GM10847 (cell line): Measurements from ENCODE around the gene TBC1D24.

Experiments
- POLR2A ChIP-seq: IDR thresholded peaks from 2 replicates; pipeline ENCODE4 v1.6.1; 2011; ENCODE audit not compliant: insufficient read length; ENCODE audit errors: extremely low read depth

The TBC1D24 gene

DNA sequence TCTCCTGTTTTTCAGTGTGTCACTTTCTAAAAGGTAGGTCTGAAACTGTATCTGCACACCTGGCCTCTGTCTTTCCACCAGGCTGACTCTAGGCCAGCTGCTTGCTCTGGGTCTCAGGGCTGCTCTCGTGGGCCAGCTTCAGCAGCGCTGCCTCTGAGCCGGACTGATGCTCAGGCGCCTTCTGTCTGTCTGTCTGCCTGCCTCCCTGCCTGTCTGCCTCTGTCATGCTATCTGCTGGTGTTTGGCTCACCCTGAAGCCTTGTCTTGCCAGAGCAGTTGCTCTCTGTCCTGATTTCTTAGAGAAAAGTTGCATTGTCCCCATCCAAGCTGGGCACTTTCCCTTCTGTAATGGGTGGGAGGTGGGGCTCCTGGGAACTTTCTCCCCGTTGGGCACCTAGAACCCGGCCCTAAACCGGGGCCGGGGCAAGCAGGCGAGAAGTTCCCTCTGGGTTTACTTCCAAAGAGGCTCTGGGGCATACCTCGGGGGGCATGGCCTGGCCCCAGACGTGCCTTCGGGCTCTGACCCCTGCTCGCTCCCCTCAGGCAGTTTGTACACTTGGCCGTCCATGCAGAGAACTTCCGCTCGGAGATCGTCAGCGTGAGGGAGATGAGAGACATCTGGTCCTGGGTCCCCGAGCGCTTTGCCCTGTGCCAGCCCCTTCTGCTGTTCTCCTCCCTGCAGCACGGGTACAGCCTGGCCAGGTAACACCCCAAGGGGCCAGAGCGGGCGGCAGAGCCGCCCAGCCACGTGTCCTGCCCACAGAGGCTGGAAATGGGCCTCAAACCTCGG, 23.0 kb downstream of the TBC1D24 start:
- no peak for TF ChIP-seq POLR2A

DNA sequence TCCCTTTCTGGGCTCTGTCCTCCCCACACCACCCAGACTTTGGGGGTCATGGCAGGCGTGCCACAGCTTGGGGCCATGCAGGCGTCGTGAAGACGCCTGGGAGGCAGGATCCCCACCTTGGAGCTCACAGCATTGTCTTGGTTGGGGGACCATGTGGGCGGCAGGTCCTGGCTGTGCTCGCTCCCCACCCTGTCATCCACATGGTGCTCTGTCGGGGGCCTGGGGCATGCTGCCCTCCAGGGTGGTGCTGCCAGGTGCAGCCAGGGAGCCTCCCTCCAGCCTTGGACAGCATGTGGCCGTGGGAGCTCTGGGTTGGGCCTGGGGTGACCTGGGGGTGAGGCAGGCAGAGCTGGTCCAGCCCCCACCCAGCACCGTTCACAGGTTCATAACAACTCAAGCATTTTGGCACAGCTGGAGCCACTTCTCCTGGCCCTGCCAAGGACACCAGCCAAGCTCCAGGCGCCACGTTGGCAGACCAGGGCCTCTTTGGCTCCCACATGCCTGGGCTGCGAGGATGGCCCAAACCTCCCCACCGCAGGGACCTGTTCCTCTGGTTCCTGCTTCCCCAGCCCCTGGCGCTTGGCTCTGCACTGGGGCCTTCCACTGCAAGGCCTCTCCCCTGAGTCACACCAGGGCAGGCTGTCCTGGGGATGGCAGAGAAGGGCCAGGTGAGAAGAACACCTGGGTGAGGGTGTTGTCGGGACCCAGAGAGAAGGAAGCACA, 23.8 kb downstream of the TBC1D24 start:
- TF ChIP-seq POLR2A, result no peak

DNA sequence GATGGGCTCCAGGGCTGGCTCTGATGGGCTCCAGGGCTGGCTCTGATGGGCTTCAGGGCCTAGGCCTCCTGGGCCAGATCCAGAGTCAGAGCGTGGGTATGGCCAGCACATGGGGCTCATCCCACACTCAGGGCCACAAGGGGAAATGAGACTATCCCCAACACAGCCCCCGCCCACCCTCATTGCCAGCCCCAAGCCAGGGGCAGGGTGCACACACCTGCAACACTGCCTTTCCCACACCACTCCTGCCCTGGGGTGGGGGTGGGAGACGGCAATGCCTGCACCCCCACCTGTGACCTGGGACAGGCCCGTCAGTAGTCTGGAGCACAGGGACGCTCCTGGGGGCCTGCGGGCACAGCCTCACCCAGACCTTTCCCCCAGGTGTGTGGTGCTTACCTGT, 24.5 kb downstream of the TBC1D24 start:
- no peak for TF ChIP-seq POLR2A

DNA sequence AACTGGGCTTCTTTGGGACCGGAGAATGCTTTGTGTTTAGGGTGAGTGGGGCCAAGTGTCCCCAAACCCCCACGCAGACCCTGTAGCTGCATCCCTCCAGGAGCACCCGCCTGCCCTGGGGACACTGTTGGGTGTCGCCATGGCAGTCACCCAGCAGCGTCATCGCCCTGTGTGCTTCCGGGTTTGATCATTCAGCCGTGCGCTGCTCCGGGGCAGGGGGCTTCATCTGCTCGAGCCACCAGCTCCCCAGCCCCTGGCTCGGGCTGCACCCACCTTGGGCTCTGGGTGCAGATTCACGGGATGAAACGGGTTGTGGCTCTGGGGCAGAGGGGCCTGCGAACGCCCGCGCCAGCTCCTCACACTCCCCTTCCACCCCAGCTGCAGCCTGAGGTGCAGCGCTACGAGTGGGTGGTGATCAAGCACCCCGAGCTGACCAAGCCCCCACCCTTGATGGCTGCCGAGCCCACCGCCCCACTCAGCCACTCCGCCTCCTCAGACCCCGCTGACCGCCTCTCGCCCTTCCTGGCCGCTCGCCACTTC, 25.0 kb downstream of the TBC1D24 start:
- TF ChIP-seq POLR2A, result no peak

DNA sequence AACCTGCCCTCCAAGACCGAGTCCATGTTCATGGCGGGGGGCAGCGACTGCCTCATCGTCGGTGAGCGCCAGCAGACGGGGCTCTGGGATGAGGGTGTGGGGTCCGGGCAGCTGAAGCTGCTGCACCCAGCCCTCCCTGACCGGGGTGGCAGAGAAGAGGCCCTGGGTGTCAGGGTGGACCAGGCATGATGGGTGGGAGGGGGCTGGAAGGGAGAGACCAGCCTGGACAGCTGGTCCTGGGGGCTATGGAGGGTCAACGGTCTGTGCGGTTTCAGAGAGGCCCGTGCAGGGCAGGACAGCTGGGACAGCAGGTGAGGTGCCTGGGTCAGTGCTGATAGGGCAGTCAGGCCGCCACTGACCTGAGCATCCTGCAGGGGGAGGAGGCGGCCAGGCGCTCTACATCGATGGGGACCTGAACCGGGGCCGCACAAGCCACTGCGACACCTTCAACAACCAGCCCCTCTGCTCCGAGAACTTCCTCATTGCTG, 25.5 kb downstream of the TBC1D24 start:
- TF ChIP-seq POLR2A, result no peak

DNA sequence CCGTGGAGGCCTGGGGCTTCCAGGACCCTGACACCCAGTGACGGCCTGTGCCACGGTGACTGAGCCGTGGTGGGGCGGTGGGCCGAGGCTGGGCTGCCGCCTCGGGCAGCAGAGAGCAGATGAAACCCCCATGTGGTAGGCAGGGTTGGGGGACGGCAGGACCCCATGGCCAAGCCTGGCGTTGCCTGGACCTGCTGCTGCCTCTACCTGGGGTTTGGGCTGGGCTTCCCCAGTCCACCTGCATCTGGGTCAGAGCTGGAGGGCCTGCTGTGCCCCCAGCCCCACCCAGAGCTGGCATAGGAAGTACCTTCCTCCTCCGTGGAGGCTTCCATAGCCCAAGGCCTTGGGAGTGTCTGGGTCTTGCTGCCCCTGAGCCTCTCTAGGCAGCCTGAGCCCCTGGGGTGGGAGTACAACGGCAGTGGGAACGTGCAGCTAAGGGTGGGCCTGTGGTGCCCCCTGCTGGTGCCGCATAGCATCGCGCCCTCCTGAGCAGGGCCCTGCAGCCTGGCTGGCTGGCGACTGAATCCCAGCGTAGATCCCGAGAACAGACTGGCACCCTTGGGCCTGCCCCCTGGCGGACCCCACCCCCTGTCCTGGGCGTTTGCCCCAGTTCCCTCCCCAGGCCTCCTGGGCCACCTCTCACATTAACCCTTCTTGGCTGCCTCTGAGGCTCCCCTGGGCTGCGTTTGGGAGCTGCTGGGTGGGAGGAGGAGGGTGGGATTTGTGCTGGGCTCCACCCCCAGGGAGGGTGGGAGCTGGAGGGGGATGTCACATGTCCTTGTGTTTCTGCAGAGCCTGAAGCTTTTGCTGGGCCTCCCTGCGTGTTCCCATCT, 26.2 kb downstream of the TBC1D24 start:
- TF ChIP-seq POLR2A, result no peak

DNA sequence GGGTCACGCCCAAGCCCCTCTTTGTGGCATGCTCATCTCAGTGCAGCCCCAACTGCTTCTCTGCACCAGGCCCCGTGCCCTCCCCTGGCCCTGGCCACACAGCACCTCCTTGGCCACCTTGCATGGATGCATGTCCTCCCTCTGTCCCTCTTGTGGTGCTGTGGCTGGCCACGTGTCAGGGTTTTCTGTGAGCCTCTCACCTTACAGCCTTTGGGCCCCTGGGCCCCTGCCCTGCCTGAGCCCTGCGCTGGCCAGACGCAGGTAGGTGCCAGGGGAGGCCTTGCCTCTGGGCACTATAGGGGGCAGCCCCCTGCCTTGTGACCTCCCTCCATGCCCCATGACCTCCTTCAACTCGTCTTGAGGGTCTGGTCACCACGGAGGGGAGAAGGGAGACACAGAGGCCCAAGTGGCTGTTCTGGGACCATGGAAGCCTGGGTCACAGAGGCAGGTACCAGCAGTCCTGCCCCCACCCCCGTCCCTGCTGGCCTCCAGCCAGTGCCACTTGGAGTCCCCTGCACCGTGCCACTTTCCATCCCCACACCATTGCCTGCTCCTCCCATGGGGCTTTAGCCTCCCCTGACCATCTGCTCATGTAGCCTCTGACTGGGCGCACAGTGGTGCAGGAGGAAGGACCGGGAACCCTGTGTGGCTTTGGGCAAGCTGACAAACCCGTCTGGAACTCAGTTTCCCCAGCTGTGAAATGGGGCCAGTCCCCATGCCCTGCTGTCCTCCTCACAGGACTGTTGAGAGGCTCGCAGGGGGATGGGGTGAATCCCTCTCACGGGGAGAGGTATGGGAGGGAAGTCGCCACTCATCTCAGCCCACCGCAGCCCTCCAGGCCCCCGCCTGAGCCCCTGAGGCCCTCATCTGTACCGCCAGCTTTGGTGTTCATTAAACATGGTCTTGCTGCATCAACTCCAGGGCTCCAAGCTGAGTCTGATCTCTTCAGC, 27.3 kb downstream of the TBC1D24 start:
- no peak for TF ChIP-seq POLR2A

DNA sequence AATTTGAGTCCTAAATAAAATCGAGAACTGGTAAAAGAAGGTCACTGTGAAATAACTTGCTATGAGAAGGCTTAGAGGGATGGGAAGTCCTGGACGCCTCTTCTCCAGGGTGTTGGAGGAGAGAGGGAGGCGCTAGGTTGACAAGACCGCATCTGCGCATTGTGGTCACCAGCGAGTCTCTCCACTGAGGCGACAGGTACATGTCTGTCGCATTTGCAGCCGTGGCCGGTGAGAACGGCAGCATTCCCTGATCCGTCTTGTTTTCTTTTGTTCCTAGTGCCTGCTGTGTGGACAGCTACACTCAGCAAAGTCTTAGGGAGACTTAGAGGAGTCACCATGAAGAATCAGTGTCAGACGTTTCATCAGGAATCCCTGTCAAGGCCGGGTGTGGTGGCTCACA, 30.8 kb downstream of the TBC1D24 start:
- TF ChIP-seq POLR2A, result no peak

DNA sequence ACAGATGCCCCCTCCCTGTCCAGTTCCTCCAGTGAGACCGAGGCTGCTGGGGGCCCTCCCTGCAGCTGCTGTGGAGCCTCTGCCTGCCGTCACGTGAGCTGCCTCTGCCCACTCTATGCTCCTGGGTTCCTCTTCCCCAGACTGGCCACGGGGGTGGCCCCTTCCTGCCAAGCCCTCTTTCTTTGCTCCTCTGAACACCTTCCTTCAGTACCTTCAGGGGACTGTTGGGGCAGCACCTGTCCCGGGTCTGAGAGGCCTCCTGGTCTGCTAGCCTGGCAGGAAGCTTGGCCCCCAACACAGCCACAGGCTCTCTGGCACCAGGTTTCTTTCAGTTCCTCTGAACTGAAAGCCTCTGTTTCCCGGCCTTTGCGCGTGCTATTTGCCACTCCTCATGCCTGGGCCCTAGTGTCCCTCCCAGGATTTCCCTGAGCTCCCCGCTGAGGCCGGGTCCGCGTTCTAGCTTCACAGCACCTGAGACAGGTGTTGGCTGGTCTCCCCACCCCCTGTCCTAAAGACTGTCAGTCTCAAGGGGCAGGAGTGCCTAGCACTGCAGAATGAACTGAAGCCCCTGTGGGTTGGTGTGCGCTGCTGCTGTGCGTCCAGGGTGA, 32.2 kb downstream of the TBC1D24 start:
- TF ChIP-seq POLR2A, result no peak

DNA sequence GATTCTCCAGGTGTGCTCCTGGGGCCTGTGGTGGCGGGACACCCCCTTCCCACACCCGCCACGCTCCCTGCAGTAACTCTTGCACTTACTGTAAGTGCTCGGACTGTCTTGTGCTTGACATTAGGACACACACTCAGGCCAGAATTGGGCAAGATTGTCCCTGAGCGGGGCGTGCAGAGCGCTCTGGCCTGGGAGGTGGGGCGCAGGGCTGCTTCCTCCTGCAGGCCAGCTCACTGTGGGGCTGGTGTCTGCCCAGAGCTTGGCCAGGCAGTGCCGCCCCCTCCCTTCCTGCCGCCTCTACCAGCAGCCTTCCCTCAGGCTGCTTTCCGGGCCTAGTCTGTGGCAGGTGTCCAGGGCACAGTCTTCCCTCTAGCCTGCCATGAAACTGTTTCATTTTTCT, 32.7 kb downstream of the TBC1D24 start:
- TF ChIP-seq POLR2A, result no peak

DNA sequence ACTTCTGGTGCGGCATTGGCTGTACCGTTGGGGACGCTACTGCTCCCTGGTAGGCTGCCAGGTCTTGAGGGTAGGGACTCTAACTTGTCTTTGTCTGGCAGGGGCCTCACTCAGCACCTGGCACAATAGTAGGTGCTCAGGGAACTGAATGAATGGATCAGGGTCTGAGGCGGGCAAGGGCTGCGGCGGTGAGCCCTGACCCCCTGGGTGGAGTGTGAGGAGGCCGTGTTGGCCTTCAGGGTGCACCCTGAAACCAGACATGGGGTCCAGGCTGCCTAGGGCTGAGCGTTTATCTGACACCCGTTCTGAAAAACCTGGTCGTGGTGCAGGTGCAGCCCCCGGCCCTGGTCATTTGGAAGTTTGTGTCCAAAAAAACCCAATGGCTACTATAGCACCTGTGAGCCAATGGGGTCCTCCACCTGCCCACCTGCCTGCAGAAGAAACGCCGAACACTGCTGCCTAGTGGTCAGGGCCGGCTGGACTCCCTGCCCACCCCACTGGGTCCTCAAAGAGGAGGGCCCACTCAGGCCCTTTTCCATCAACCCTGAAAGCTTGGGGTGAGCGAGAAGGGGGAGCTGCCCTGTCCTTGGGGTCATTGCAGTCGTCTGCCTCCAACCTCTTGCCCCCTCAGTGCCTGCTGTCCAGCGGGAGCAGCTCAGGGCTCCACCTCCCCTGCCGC, 33.9 kb downstream of the TBC1D24 start:
- no peak for TF ChIP-seq POLR2A

DNA sequence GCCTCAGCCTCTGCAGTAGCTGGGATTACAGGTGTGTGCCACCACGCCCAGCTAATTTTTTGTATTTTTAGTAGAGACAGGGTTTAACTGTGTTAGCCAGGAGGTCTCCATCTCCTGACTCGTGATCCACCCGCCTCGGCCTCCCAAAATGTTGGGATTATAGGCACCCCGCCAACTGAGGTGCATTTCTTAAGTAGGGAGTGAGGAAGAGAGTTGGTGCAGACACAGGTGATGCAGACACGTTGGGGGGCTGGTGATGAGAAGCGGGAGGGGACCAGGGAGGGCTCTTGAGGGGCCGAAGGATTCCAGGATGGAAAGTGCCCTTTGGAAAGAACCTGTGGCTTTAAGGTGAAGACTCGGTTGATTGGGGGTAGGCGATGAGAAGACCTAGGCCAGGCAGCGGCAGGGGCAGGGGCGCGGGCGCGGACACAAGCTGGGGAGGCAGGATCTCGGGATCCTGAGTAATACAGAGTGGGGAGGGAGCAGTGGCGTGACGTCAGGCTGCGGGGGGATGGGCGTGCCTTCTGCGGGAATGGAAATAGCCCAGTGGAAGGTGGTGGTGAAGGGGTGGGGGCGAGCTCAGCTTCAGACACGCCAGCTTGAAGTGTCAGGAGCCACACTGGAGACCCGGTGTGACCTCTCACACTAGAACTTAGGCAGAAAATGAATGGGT, 36.3 kb downstream of the TBC1D24 start:
- no peak for TF ChIP-seq POLR2A
